GM10847 (cell line): ENCODE data around the gene CBX1.

ENCODE experiments used
- POLR2A ChIP-seq: IDR thresholded peaks from 2 replicates; pipeline ENCODE4 v1.6.1; 2011; ENCODE audit not compliant: insufficient read length; ENCODE audit errors: extremely low read depth

CBX1 gene

DNA sequence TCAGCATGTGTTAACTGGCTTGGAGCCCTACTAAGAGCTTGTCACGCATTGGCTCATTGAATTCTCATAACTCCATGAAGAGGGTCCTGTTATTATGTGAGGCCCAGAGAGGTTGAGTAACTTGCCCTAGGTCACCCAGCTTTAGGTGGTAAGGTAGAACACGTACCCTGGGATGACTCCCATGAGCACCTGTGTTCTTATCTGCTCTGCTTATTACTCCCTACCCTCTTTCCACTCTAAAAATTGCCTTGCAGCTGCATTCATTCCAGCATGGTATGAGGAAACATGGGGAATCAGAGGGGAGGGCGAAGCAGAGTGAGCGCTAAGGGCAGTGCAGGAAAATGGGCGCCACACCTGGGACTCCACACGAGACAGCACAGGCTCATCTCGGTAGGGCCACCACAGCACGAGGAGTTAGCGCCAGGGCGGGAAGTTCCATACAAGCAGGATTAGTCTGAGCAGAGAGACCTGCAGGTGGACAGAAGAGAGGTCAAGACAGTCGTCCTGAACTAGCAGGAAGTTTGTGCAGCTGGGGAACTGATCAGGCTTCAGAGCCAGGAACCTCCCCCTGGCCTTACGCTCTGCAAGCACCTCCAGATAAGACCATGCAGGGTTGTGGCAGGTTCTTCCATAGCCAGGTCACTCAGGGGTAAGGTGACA, 73.8 kb downstream of the CBX1 start:
- TF ChIP-seq POLR2A = no peak

DNA sequence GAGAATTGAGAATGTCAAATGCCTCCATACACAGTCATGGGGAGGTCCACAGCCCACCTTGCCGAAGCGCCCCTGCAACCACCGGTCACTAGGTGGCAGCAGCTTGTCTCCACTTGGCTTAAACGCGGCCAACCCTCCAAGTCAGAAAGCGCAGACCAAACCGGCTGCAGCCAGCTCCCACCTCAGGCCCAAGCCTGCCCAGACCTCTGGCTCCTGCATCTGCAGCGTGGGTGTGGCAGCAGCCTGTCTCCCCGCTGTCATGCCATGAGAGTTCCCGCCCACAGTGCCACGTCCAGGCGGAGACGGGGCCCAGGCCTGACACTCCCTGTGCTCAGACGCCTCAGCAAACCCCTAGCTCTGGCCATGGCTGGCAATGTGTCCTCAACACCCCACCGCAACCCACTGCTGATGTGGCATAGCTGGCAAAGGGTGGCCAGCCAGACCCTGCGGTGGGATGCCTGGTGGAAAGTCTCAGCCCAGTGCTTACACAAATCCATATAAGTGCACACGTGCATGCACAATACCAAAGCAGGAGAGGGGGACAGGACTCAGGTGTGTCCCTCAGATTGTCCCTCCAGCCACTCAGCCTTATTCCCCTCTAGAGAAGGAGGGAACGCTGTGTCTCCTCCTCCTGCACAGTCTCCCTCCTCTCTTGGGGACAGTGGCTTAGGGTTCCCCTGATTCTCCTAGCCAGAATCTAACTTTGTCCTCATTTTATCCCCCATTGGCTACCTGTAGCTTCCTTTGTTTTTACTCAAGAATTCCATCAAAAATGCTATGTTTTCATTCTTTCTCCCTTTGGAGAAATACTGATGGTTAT, 74.6 kb downstream of the CBX1 start:
- TF ChIP-seq POLR2A = no peak

DNA sequence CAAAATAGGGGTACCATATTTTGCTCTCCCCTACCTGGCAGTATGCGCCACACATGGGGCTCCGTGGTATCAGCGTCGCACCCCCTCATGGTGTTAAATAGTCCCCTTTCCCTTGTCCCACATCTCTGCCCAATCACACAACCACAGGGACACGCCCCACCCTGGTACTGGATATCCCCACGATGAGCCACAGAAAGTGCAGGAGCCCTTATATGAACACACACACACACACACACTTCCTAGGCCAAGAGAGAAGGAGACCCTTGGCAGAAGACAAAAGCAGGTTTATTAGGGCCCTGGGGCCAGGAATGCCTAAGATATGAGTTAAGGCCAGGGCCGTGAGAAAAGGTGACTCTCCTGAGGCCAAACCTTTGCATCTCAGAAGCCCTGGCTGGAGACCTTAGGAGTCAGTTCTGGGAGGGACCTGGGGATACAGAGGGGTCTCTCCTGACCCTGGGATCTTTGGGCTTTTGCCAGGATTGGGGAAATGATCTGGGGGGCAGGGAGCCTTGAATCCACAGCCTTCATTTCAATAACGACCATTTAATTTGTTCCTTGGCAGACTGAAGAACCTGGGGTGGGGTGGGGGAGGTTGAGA, 75.3 kb downstream of the CBX1 start:
- TF ChIP-seq POLR2A = no peak

DNA sequence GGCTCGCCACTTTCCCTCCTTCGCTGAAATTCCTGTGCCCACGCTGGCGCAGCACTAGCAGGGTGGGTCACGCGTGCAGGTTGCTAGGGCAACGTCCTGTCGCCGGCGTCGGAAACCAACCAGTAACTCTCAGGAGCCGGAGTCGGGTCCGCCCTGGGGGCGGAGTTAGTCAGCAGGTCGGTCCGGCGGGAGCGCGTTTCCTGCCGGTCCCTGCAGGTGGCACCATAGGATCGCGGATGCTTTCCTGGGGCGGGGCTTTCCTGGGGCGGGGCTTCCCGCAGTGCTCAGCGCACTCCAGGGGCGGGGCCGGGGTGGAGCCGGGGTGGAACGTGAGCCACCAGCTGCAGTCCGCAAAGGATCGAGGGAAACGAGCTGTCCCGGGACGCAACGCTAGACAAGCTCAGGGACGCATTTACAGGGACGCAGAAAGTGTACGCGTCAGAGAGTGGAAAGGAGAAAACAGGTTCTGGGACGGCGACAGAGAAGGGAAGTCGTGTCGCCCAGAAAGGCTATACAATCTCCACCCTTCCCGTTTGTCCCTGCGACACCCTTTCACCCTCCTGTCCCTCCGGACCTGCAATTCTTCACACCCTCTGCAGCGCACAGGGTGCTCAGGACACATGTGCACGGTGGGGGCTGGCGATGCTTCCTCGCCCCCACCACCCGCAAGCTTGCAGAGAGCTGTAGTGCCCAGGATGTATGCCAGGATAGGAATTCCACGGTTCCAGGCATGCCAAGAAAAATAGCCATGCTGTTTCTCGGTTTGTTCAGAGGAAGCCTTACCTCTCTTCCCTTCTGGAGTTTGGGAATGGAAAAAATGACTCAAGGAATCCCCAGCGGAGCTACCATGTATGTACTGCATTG, 76.0 kb downstream of the CBX1 start:
- no peak for TF ChIP-seq POLR2A

DNA sequence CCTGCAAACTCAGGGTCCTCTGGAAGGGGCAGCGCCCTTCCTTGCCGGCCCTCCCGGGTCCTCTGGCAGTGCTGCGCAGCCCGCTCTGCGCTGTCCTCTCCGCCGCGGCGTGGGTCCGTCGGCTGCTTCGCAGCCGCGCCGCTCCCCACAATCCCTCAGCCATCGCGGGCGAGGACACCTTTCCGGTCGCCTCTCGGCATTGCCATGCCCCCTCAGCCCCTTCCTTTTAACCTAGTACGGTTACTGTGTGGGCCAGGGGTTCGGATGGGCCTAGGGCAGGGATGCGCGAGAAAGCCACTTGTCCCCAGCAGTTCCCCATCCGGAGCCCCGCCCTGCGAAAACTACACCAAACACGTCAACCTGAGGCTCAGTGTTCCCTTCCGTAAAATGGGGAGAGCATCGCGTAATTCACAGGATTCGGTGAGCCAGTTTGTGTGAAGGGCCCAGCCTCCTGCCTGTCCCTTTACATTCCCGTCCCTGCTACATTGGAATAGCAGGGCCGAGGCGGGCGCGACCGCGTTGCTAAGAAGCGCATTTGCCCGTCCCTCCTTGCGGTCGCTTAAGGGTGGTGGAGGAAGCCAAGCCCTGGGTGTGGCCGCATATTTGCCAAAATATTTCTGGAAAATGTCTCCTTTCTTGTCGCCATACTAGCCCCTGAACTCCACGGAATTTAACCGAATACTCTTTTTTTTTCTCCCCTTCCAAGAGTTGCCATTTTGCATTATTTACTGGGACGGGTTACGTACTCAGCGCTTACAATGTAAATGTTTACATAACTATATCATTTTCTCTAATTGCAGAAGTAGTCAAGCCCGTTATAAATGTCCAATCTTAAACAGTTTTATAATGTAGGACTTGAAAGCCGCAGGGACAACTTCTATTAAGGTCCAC, 76.9 kb downstream of the CBX1 start:
- no peak for TF ChIP-seq POLR2A

DNA sequence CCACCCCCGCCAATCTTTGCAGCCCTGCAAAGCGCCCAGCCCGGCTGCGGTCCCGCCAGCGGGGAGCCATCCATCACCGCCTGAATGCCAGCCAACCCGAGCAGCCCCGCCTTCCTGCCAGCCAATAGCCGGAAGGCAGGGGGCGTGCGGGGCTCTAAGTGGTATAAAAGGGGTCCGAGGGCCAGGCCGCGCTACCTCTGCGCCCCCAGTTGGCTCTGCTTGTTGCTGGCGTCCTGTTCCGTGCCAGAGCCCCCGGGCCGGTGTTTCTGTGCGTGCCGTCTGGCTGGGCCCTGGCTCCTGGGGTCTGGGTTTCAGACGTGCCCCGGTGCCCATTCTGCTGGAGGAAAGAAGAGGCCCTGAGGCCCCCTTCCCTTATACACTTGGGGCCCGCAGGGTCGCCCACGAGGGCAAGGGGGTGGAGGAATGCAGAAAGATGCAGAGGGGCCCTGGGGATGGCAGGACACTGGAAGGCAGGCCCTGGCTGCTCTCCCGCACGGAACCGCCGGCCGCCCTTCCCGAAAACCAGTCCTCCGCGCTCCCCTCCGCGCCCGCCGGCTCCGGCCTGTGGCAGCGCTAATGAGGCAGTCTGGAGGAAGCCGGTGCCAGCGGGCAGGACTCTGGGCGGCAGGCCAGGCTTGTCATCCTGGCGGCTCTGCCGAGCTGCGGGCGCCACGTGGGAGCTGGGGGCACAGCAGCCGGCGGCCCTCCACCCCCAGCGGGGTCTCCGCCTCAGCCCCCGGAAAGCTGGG, 77.7 kb downstream of the CBX1 start:
- TF ChIP-seq POLR2A = no peak

DNA sequence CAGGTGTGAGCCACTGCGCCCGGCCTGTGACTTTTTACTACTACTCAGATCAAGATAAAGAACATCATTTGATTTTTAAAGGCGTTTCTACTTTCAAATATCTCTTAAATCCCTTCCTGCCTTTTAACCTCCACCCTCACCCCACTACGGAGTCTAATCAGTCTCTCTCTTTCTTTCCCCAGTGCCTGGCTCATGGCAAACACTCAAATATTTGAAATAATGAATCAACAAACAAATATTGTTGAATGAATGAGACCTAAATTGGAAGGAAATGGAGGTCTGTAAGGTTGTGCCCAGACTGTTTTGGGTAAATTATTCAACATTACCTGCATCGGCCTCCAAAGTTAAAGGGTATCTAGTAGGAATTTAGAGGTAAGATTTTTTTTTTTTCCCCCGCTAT, 78.4 kb downstream of the CBX1 start:
- TF ChIP-seq POLR2A = no peak

DNA sequence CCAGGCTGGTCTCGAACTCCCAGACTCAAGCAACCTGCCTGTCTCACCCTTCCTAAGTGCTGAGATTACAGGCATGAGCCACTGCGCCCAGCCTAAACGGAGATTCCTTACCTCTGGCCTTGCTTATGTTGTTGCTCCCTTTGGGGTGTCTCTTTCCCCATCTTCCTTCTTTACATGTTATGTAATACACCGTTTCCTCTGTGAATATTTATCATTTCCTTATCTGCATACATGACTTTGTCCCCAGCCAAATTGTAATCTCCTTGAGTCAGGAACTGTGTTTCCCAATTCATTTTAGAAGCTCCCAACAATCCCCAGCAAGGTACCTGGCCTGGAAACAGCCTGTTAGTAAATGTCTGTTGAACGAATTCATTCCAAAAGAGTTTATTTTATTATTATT, 79.3 kb downstream of the CBX1 start:
- no peak for TF ChIP-seq POLR2A
